NT2/D1 (cell line): Measurements from ENCODE around the gene STXBP5L.
"Not testable (repeated sequence)": the region's sequence is repeated elsewhere in the genome, so short reads cannot be mapped to it uniquely, and the experiment has no call there.

Experiments used
- DNase-seq: peaks from one replicate; pipeline ENCODE4 v3.0.0-alpha.2; 2011; ENCODE audit warnings: low read depth, low spot score
- H3K27me3 ChIP-seq: 2 replicates; pipeline ENCODE4 v1.6.0; 2011; ENCODE audit warnings: mild to moderate bottlenecking; ENCODE audit not compliant: insufficient read length, insufficient read depth
- H3K36me3 ChIP-seq: 2 replicates; pipeline ENCODE4 v1.6.1; 2011; ENCODE audit warnings: mild to moderate bottlenecking, low read length, mixed read lengths; ENCODE audit not compliant: insufficient read depth, insufficient read length
- H3K4me1 ChIP-seq: 2 replicates; pipeline ENCODE4 v1.5.1; 2011; ENCODE audit not compliant: insufficient read depth, insufficient read length
- H3K4me3 ChIP-seq: 2 replicates; pipeline ENCODE4 v1.5.1; 2011; ENCODE audit warnings: low read depth; ENCODE audit not compliant: insufficient read length
- H3K9ac ChIP-seq: 2 replicates; pipeline ENCODE4 v1.6.0; 2011; ENCODE audit warnings: low read depth; ENCODE audit not compliant: insufficient read length
- H3K9me3 ChIP-seq: 2 replicates; pipeline ENCODE4 v1.5.1; 2011; ENCODE audit warnings: mild to moderate bottlenecking, low read length; ENCODE audit not compliant: insufficient read depth
- SUZ12 ChIP-seq: IDR thresholded peaks from 2 replicates; pipeline ENCODE4 v1.6.1; 2011; ENCODE audit not compliant: insufficient read length, insufficient read depth; ENCODE audit errors: extremely low read depth
- YY1 ChIP-seq: IDR thresholded peaks from 2 replicates; pipeline ENCODE4 v1.6.1; 2011; ENCODE audit not compliant: insufficient read length, insufficient read depth
- ZNF274 ChIP-seq: IDR thresholded peaks from 2 replicates; pipeline ENCODE4 v1.6.1; 2011; ENCODE audit warnings: mild to moderate bottlenecking, low read depth, low read length

Gene STXBP5L

DNA sequence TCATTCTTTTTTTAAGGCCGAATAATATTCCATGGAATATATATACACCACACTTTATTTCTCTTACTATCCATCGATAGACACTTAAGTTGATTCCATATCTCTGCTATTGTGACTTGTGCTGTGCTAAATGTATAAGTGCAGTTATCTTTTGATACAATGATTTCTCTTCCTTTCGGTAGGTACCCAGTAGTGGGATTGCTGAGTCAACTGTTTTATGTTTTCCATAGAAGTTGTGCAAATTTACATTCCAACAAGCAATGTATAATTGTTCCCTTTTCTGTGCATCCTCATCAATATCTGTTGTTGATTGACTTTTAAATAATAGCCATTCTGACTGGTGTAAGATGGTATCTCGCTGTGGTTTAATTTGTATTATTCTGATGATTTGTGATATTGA is 81.0 kb downstream of the STXBP5L start:
- Histone ChIP-seq H3K4me3 (no peak overlapping the region), H3K27me3 (no peaks in the 10 kb centered on the region), H3K9ac (no peak overlapping the region), H3K36me3 (no peaks in the 10 kb centered on the region), H3K4me1 (no peaks in the 10 kb centered on the region), H3K9me3 (no peaks in the 10 kb centered on the region)
- DNase-seq, result no peak
- TF ChIP-seq SUZ12 (no peak), YY1 (no peak), ZNF274 (no peak)

GRCh38 chr3:121018917-121019321 is 110.9 kb downstream of the STXBP5L start:
- H3K9ac ChIP-seq, result no peak overlapping the region
- H3K4me1 ChIP-seq, result peaks cover 2% of the 10 kb centered on the region
- H3K9me3 ChIP-seq, result no peaks in the 10 kb centered on the region
- H3K36me3 ChIP-seq, result no peaks in the 10 kb centered on the region
- TF ChIP-seq ZNF274 (no peak), SUZ12 (no peak), YY1 (no peak)
- peak; percentile 28 for DNase-seq
- H3K27me3 ChIP-seq, result no peaks in the 10 kb centered on the region
- H3K4me3 ChIP-seq, result no peak overlapping the region

GRCh38 chr3:121063628-121064027 is 155.6 kb downstream of the STXBP5L start:
- Histone ChIP-seq H3K9ac (no peak overlapping the region), H3K4me1 (peaks cover 7% of the 10 kb centered on the region), H3K4me3 (no peak overlapping the region), H3K27me3 (no peaks in the 10 kb centered on the region), H3K9me3 (no peaks in the 10 kb centered on the region), H3K36me3 (no peaks in the 10 kb centered on the region)
- peak; percentile 18 for DNase-seq
- no peak for TF ChIP-seq SUZ12
- no peak for TF ChIP-seq YY1
- TF ChIP-seq ZNF274, result no peak

DNA sequence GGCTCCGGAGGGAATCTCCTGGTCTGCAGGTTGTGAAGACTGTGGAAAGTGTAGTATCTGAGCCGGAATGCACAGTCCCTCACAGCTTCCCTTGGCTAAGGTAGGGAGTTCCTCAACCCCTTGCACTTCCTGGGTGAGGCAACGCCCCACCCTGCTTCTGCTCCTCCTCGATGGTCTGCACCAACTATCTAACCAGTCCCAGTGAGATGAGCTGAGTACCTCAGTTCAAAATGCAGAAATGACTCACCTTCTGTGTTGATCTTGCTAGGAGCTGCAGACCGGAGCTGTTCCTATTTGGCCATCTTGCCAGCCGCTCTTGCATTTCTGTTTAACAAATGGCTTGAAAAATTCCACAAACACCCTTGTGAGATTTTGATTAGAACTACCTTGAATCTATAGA is 156.1 kb downstream of the STXBP5L start:
- H3K36me3 ChIP-seq, result no peaks in the 10 kb centered on the region

DNA sequence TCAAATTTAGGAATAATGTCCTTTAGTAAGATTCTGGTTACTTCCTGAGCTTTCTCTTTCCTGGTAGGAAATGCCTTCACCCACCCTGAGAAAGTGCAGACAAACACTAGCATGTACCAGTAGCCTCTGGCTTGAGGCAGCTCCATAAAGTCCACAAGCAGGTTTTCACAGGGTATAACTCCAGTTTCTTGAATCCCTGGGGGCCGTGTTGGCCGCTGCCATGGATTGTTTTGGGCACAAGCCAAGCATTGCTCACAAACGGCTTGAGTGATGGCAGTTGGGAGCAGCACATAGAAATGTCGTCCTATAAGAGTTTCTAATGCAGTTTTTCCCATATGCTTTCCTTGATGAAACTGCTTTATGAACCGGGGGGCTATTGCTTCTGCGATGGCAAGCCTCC is 164.1 kb downstream of the STXBP5L start:
- TF ChIP-seq ZNF274 (no peak), YY1 (no peak), SUZ12 (no peak)
- Histone ChIP-seq H3K4me1 (no peaks in the 10 kb centered on the region), H3K4me3 (no peak overlapping the region), H3K9me3 (peaks cover 5% of the 10 kb centered on the region; the same call in 1 of the 2 replicates), H3K9ac (no peak overlapping the region), H3K27me3 (no peaks in the 10 kb centered on the region), H3K36me3 (no peaks in the 10 kb centered on the region)
- DNase-seq, result no peak

More for the DNA sequence above, 156.1 kb downstream of the STXBP5L start:
- no peak for DNase-seq
- Histone ChIP-seq H3K4me1 (peaks cover 7% of the 10 kb centered on the region), H3K4me3 (no peak overlapping the region), H3K27me3 (no peaks in the 10 kb centered on the region), H3K9ac (no peak overlapping the region), H3K9me3 (no peaks in the 10 kb centered on the region)
- TF ChIP-seq ZNF274 (no peak), SUZ12 (no peak), YY1 (no peak)

GRCh38 chr3:121073011-121073410 is 165.0 kb downstream of the STXBP5L start:
- H3K4me3 ChIP-seq, result no peak overlapping the region
- no peaks in the 10 kb centered on the region for H3K36me3 ChIP-seq
- TF ChIP-seq ZNF274 (no peak), YY1 (no peak), SUZ12 (no peak)
- no peaks in the 10 kb centered on the region for H3K4me1 ChIP-seq
- H3K27me3 ChIP-seq, result no peaks in the 10 kb centered on the region
- peaks cover 11% of the 10 kb centered on the region; the same call in 1 of the 2 replicates for H3K9me3 ChIP-seq
- no peak for DNase-seq
- no peak overlapping the region for H3K9ac ChIP-seq

GRCh38 chr3:121075191-121075590 is 167.2 kb downstream of the STXBP5L start:
- H3K27me3 ChIP-seq, result no peaks in the 10 kb centered on the region
- no peak overlapping the region for H3K4me3 ChIP-seq
- no peak for DNase-seq
- H3K9ac ChIP-seq, result no peak overlapping the region
- H3K9me3 ChIP-seq, result peaks cover 16% of the 10 kb centered on the region; the same call in 1 of the 2 replicates
- no peaks in the 10 kb centered on the region for H3K36me3 ChIP-seq
- no peaks in the 10 kb centered on the region for H3K4me1 ChIP-seq
- TF ChIP-seq ZNF274 (no peak), SUZ12 (no peak), YY1 (no peak)

DNA sequence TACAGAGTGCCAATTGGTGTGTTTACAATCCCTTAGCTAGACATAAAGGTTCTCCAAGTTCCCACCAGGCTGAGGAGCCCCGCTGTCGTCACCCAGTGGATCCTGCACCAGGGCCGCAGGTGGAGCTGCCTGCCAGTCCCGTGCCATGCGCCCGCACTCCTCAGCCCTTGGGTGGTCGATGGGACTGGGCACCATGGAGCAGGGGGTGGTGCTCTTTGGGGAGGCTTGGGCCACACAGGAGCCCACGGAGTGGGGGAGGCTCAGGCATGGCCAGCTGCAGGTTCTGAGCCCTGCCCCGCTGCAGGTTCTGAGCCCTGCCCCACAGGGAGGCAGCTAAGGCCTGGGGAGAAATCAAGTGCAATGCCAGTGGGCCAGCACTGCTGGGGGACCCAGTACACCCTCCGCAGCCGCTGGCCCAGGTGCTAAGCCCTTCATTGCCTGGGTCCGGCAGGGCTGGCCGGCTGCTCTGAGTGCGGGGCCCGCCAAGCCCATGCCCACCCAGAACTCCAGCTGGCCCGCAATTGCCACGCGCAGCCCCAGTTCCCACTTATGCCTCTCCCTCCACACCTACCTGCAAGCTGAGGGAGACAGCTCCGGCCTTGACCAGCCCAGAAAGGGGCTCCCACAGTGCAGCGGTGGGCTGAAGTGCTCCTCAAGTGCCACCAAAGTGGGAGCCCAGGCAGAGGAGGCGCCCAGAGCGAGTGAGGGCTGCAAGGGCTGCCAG is 170.5 kb downstream of the STXBP5L start:
- not testable (repeated sequence) for H3K9ac ChIP-seq, H3K36me3 ChIP-seq, H3K27me3 ChIP-seq, DNase-seq, H3K4me3 ChIP-seq, H3K4me1 ChIP-seq
- H3K9me3 ChIP-seq, result peaks cover 21% of the 10 kb centered on the region; the same call in 1 of the 2 replicates
